ENCODE data around the gene CENPA.

The CENPA gene

DNA sequence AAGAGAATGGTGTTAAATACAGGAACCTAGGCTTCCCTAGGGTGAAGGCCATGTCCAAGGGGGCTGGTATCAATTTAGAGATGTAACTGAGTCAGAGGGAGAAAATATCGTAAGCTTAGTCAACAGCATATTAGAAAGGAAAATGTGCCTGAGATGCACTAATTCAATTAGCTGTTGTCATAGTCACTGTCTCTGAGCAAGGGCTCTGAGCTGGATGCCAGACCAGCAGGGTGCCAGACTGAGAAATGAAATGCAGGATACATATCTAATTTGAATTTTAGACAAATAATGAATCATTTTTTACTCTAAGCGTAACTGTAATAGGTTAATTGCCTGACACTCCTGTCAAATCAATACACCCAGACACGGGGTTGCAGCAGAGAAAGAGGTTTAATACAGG, 33.2 kb upstream of the CENPA start:
- no peak for DNase-seq (ENCODE audit: low read depth, low spot score)
- in situ Hi-C loops (cut with HindIII; ENCODE audit: low sequenced_read_pairs): no loop called here
- TF ChIP-seq CTCF (IDR thresholded peaks at IDR 0.05; ENCODE audit: low read depth, low read length): no peak
- no peak overlapping the region for H3K4me3 ChIP-seq (ENCODE audit: low read depth, low read length)

DNA sequence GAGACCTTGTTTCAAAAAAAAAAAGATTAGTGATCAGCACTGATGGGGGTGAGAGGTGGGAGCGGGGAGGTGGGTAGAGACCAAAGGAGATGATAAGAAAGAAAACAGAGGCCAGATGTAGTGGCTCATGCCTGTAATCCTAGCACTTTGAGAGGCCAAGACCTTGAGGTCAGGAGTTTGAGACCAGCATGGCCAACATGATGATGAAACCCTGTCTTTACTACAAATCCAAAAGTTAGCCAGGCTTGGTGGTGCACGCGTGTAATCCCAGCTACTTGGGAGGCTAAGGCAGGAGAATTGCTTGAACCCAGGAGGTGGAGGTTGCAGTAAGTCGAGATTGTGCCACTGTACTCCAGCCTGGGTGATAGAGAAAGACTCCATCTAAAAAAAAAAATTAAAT, 31.3 kb upstream of the CENPA start:
- no peak for TF ChIP-seq CTCF (IDR thresholded peaks at IDR 0.05; ENCODE audit: low read depth, low read length)
- H3K4me3 ChIP-seq (ENCODE audit: low read depth, low read length): no peak overlapping the region
- in situ Hi-C loops (cut with HindIII; ENCODE audit: low sequenced_read_pairs): no loop called here
- DNase-seq (ENCODE audit: low read depth, low spot score): no peak

DNA sequence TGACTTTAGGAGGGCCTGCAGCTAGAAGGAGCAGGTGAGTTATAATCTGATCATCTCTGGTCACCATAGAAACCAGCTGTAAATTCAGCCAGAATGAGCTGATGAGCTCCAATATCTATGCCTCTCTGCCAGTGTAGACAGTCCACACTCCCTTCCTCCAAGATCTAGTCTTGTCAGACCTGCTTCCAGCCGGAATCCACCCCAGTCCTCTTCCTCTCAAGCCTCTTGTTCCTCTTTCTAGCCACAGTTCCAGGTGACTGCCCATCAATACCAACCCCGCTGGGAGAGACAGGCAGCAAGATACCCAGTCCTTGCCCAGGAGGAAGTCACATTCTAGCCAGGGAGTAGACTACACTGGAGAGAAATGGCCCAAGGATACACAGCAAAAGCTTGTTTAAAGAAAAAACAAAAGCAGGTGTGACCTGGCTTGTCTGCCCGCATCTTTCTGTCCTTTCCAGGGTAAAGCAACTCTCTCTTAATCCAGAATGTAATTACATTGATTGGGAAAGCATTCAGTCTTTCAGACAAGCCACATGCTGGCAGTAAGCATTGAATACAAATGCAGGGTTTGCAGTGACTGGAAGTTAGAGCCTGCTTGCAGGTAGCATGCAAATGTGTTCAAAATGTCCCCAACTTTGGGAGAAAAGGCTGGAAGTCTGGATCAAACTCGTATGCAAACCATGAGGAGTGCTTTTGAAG, 30.7 kb upstream of the CENPA start:
- in situ Hi-C loops (cut with HindIII; ENCODE audit: low sequenced_read_pairs): no loop called here
- TF ChIP-seq CTCF (IDR thresholded peaks at IDR 0.05; ENCODE audit: low read depth, low read length): no peak
- no peak overlapping the region for H3K4me3 ChIP-seq (ENCODE audit: low read depth, low read length)
- DNase-seq (ENCODE audit: low read depth, low spot score): no peak

GRCh38 chr2:26756337-26756736, 29.5 kb upstream of the CENPA start:
- no peak overlapping the region for H3K4me3 ChIP-seq (ENCODE audit: low read depth, low read length)
- in situ Hi-C loops (cut with HindIII; ENCODE audit: low sequenced_read_pairs): no loop called here
- no peak for TF ChIP-seq CTCF (IDR thresholded peaks at IDR 0.05; ENCODE audit: low read depth, low read length)
- DNase-seq (ENCODE audit: low read depth, low spot score): no peak

DNA sequence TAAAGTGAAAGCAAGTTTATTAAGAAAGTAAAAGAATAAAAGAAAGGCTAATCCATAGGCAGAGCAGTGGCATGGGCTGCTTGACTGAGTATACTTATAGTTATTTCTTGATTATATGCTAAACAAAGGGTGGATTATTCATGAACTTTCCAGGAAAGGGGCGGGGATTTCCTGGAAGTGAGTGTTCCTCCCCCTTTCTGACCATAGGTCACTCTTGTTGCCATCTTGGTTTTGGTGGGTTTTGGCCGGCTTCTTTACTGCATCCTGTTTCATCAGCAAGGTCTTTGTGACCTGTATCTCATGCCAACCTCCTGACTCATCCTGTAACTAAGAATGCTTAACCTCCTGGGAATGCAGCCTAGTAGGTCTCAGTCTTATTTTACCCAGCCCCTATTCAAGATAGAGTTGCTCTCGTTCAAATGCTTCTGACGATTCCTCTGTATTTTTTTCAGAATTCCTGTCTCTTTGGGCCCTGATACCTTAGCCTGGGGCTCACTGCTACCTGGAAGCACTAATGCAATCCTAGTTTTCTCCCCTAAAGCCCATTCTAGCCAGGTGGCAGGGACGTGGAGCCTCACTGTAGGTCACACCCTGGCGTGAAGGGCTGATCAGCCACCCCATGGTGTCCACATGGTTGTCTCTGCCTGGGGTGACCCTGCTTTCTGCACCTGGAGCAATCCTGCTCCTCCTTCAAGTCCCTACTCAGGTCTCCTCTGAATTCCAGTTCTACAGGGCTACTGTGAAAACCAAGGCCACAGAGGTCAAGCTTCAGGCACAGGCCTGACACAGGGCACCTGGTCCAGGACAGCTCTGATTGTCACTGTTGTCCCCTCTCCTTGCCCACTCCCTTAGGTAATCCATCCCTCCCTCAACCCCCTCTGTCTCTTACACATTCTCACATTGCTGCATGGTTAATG, 27.7 kb upstream of the CENPA start:
- no peak overlapping the region for H3K4me3 ChIP-seq (ENCODE audit: low read depth, low read length)
- TF ChIP-seq CTCF (IDR thresholded peaks at IDR 0.05; ENCODE audit: low read depth, low read length): no peak
- peak; percentile 98 for DNase-seq (ENCODE audit: low read depth, low spot score)
- in situ Hi-C loops (cut with HindIII; ENCODE audit: low sequenced_read_pairs): no loop called here

GRCh38 chr2:26758790-26759321, 27.0 kb upstream of the CENPA start:
- in situ Hi-C loops (cut with HindIII; ENCODE audit: low sequenced_read_pairs): no loop called here
- no peak overlapping the region for H3K4me3 ChIP-seq (ENCODE audit: low read depth, low read length)
- no peak for TF ChIP-seq CTCF (IDR thresholded peaks at IDR 0.05; ENCODE audit: low read depth, low read length)
- DNase-seq (ENCODE audit: low read depth, low spot score): no peak
